GOT3 (cell line): Measurements from ENCODE around the gene CD37.
"Not testable (repeated sequence)": the region's sequence is repeated elsewhere in the genome, so short reads cannot be mapped to it uniquely, and the experiment has no call there.

ENCODE experiments used
- DNase-seq: peaks from one replicate; lab custom pipeline; 2025; ENCODE audit warnings: mixed read lengths; lab: John Stamatoyannopoulos, UW

The CD37 gene

GRCh38 chr19:49347835-49348234 is 12.6 kb downstream of the CD37 start:
- no peak for DNase-seq

DNA sequence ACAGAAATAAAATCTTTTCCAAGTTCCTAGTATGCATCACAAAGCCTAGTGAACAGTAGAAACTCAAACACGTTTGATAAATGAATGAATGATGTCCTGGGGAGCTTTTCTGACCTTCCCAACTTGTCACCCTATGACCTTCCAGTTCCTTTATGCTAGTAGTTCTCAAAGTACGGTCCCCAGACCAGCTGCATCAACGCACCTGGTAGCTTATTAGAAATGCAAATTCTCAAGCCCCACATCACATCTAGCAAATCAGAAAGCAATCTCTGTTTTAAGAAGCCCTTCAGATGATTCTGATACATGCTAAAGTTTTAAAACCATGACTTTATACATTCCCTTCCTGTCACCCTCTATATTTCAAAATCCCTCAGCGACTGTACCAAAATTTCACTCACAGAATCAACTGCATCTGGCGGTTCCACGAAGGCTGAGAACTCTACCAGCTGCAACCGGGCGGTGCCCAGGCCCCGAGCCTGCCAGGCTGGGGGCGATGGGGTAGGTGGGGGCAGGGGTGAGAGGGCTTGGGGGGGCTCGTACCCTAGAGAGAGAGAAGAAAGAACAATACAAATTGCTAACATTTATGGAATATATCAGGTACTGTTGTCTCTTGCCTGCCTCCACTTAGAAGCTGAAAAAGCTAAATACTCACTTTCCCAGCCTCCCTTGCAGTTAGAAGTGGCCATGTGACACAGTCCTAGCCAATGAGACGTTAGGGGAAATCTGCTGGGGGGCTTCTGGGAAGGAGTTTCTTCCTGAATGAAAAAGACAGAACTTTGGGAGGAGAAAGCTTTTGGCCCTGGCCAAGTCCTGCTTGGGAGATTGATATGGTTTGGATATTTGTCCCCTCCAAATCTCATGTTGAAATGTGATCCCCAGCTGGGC is 13.3 kb downstream of the CD37 start:
- DNase-seq: no peak

DNA sequence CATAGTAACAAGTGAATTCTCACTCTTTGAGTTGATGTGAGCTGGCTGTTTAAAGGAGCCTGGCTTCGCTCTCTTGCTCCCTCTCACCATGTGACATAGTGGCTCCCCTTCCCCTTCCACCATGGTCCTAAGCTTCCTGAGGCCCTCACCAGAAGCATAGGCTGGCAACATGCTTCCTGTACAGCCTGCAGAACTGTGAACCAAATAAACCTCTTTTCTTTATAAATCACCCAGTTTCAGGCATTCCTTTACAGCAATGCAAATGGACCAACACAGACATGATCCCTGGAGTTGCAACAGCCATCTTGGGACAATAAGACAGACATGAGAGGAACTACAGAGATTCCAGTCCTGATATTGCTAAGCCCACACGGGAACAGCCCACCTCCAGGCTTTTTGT is 14.4 kb downstream of the CD37 start:
- no peak for DNase-seq

- no peak for DNase-seq
Measured at GRCh38 chr19:49355909-49356353, 20.7 kb downstream of the CD37 start.

DNA sequence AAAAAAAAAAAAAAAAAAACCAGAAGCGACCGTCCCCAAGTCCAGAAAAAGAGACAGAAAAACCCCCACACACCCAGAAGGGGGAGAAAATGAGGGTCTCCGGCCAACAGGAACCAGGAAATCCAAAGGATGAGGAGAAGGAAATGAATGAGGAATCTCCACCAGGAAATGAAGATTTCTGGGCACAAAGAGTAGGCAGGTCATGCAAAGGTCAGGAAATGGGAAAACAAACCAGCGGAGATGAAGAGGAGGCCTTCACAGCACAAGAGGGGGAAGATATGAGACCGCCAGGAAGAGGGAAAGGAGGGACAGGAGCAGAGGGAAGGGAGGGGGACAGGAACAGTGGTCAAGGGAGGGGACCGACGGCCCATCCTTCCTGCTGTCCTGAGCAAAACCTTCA is 21.2 kb downstream of the CD37 start:
- no peak for DNase-seq

DNA sequence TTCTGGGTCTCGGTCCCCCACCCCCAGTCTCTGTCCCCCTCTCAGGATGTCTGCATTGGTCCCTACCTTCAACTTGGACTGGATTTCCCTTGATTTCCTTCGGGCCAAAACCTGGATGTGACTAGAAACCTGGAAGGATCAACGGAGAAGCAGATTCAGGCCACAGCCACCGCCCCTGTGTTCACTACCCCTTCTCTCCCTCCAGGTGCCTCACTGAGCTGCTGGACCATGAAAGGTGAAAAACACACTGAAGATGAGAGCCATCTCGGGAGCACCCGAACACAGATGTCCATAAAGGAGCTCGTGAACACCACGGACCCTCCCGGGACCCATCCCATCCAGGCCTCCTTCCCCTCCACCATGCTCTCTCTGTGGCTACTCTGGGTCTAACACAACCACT is 22.0 kb downstream of the CD37 start:
- DNase-seq: no peak

GRCh38 chr19:49359851-49360820 is 24.9 kb downstream of the CD37 start:
- DNase-seq: no peak

GRCh38 chr19:49361438-49362047 is 26.3 kb downstream of the CD37 start:
- DNase-seq: no peak

- no peak for DNase-seq
Measured at GRCh38 chr19:49362048-49362928, 27.1 kb downstream of the CD37 start, which contains the start of gene TEAD2. Gene TEAD2 (minus strand): TSS chr19:49362416. CDS start chr19:49360075, 2,341 bp downstream.

DNA sequence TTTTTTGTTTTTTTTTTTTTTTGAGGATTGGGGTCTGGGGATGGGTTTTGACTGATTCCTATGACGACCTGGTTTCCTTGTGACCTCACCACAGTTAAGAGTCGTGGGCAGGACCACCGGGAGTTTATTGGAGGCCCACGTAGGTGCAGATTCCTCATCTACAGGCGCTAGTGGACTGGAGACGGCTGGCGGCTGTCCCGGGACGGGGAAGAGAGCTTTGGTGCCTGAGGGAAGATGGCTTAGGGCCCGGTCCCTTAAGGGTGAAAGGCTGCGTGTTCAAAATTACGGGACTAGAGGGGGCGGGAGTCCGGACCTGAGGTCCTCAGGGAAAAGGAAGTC is 27.7 kb downstream of the CD37 start:
- no peak for DNase-seq

DNA sequence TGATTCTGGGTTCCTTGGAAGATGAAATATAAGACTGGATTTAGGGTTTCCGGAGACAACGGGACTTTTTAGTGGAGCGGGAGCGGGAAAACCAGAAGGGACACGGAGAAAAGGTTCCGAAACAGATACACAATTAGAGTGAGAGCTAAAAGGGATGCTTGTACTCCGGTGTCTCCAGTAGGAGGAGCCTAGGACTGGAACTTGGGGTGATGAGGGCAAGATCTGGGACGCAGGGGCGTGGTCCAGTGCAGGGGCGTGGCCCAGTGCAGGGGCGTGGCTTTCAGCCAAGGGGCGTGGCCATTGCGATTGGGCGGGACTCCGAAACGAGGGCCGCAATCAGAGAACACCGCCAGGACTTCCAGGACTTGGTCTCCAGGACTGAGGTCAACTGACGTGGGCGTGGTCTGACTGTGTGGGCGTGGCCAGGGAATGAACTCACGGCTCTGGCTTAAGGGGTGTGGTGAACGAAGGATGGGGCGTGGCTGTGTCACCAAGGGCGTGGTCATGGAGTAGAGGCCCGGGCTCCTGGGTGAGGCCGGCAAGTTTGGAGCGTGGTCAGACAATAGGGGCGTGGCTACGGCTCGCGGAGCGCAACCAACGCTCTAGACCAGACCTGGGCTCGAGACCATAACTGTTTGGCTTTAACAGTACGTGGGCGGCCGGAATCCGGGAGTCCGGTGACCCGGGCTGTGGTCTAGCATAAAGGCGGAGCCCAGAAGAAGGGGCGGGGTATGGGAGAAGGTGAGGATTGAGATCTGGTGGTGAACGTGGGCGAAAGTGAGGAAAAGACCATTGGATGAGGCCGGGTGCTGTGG is 28.3 kb downstream of the CD37 start, which contains the start of gene DKKL1:
TSS of gene DKKL1 (plus strand) at position 610 of the 815 bp plus-strand sequence. CDS start at position 732, 122 bp downstream.
- DNase-seq: peak; percentile 95

DNA sequence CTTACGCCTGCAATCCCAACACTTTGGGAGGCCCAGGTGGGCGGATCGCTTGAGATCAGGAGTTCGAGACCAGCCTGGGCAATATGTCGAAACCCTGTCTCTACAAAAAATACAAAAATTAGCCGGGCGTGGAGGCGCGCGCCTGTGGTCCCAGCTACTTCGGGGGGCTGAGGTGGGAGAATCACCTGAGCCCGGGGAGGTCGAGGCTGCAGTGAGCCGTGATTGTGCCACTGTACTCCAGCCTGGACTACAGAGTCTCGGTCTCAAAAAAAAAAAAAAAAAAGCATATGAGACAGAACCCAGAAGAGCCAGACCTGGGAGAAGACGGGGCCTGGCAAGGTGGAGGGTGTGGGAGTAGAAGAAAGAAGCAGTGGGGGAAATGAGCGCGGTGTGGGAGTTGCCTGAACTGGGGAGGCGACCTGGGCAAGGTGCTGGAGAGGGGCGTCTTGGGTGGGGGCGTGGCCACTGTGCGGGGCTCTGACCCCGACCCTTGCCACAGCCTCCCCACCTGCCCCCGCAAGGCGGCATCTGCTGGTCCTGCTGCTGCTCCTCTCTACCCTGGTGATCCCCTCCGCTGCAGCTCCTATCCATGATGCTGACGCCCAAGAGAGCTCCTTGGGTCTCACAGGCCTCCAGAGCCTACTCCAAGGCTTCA is 29.0 kb downstream of the CD37 start:
- DNase-seq: no peak

- no peak for DNase-seq
Measured at GRCh38 chr19:49366110-49366509, 30.9 kb downstream of the CD37 start.

GRCh38 chr19:49368711-49369358 is 33.6 kb downstream of the CD37 start:
- no peak for DNase-seq

GRCh38 chr19:49371184-49371583 is 36.0 kb downstream of the CD37 start:
- no peak for DNase-seq

DNA sequence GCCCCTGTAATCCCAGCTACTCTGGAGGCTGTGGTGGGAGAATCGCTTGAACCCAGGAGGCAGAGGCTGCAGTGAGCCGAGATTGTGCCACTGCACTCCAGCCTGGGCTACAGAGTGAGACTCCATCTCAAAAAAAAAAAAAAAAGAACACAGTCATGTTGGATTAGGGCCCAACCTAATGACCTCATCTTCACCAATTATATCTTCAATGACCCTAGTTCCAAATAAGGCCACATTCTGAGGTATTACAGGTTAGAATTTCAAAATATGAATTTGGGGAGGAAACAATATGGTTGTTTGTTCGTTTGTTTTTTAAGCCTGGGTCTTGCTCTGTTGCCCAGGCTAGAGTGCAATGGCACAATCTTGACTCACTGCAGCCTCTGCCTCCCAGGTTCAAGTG is 38.0 kb downstream of the CD37 start:
- DNase-seq: not testable (repeated sequence)

- no peak for DNase-seq
Measured at GRCh38 chr19:49374665-49375434, 39.6 kb downstream of the CD37 start.

- no peak for DNase-seq
Measured at GRCh38 chr19:49378512-49378911, 43.3 kb downstream of the CD37 start.
